NCI-H1105 treated with DMSO at 0.1 percent for 48 hours (cell line): ENCODE results near the gene SLC26A8.
"Not testable (repeated sequence)": the region's sequence is repeated elsewhere in the genome, so short reads cannot be mapped to it uniquely, and the experiment has no call there.

ENCODE experiments used
- DNase-seq: peaks from one replicate; lab custom pipeline; 2025; lab: John Stamatoyannopoulos, UW

Gene SLC26A8

GRCh38 chr6:36015666-36016065 is 8.8 kb downstream of the SLC26A8 start:
- DNase-seq: no peak

DNA sequence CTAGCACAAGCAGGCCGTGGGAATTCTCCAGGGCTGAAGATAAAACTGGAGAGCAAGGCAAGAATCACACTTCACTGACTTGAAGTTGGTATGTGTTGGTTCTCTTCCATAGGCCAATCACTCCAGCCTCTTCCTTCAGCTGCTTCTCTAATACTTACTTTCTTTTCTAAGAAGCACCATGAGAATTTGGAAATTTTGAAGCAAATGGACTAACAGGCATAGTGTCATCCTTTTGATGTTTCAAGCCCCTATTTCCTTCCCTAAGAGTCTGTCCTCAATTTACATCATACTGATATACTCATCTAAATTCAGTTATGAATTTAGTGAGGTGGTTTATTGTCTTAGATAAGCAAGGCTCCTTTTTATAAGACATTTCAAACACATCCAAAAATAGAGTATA is 24.0 kb downstream of the SLC26A8 start:
- DNase-seq: no peak

DNA sequence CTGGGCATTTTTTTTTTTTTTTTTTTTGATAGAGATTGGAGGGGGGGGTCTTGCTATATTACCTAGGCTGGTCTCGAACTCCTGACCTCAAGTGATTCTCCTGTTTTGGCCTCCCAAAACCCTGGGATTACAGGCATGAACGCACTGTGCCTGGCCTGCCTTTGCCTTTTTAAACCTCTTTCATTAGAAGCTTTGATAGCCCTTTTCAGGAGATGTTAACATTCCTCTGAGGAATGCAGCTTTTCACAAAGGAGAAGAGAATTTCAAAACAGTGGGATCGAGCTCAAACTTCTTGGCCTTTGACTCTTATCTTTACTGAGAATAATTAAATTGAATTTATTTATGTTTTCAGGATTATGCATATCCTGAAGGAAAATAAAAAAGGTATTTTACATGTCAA is 31.3 kb downstream of the SLC26A8 start:
- no peak for DNase-seq

DNA sequence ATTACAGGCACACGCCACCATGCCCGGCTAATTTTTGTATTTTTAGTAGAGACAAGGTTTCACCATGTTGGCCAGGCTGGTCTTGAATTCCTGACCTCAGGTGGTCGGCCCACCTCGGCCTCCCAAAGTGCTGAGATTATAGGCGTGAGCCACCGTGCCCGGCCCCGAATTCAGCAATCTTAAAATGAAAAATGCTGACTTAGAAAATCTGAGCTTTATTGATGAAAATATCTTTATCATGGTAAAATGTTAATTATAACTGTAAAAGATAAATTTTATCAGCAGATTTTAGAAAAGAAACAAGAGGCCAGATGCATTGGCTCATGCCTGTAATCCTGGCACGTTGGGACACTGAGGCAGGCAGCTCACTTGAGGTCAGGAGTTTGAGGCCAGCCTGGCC is 36.4 kb downstream of the SLC26A8 start:
- DNase-seq: not testable (repeated sequence)

GRCh38 chr6:35984701-35985100 is 39.7 kb downstream of the SLC26A8 start:
- no peak for DNase-seq

DNA sequence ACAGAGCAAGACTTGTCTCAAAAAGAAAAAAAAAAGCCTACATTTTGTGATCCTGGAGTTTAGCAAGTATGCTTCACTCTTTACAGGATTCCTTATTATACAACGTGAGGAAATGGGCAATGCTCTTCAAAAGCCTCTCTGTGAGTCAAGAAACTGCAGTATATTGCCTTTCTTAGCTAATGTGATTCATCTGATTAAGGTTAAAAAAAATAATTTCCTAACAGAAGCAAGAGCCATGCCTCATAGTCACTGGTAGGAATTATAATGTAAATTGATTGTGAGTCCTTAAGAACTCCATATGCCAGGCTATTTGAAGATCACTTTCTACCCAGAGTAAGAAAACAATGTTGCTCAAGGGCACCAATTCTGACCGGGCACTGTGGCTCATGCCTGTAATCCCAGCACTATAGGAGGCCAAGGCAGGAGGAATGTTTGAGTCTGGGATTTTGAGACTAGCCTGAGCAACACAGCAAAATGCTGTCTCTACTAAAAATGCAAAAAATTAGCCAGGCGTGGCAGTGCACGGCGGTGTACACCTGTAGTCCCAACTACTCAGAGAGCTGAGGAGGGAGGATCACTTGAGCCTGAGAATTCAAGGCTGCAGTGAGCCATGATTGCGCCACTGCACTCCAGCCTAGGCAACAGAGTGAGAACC is 43.3 kb downstream of the SLC26A8 start:
- no peak for DNase-seq

DNA sequence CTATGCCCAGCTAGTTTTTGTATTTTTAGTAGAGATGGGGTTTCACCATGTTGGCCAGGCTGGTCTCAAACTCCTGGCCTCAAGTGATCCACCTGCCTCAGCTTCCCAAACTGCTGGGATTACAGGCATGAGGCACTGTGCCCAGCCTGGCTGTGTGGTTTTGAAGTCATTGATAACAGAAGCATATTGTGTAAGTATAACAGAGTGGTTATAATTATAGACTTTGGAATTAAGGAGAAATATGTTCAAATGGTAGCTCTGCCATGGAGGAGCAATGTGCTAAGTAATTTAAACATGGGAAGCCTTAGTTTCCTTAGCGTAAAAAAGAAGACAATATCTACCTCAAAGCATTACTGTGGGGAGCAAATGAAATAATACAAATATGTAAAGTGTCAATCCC is 44.3 kb downstream of the SLC26A8 start:
- DNase-seq: not testable (repeated sequence)

GRCh38 chr6:35977308-35977707 is 47.1 kb downstream of the SLC26A8 start:
- peak; percentile 12 for DNase-seq

- DNase-seq: no peak
Measured at GRCh38 chr6:35973670-35974222, 50.7 kb downstream of the SLC26A8 start.

DNA sequence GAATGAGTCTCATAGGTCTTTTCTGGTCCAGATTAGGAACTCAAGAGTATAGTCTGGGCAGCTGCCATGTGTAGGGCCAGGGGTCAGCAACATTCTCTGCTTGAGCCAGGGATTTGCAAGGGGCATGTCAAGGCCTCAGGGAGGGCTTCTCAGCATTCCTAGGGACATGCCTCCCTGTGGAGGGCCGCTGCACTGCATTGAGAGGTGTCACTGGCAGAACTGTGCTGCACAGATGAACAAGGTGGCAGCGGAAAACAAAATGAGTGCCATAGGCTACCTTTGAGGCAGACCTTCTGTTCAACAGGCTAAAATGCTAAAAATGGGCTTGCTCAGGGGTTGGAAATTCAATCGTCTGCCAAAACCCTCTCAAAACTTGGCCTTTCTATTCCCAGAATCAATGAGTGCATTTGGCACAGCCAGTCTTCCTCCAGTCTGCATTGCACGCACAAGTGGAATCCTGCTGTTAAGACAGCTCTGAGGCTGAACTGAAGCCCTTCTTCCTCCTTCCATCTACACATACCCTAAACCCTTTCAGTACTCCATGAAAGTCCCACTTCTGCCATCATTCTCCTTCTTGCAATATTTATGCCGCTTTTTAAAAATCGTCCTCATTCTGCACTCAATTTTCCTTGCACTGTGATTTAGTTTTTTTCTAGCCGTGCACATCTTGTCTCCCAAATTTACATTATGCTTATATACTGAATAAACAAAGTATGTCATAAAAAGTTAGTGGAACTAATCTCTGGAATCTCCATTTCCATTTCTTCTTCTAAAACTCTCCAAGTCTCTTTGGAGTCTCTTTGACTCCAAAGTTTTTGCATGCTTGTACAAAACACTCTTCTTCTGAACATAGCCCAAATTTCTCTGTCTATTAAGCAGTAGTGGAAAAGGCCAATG is 51.7 kb downstream of the SLC26A8 start:
- no peak for DNase-seq

DNA sequence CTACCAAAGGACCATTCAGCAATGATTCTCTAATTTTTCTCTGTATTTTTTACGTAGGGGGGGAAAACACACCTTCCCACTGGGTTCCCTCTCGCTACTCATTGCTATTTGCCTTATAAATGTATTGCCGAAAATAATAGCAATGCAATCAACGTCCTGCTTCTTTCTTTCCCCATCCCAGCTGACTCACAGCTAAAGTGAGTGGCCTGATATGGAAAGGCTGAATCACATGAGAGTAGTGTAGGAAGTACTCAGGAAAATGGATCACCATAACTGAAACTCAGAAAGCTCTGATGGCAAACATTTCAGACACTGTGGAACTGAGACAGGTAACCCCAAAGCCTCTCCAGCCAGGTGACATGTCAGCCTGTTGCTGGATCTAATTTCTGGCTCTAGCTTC is 54.3 kb downstream of the SLC26A8 start:
- DNase-seq: no peak

- no peak for DNase-seq
Measured at GRCh38 chr6:35969646-35970045, 54.8 kb downstream of the SLC26A8 start.

DNA sequence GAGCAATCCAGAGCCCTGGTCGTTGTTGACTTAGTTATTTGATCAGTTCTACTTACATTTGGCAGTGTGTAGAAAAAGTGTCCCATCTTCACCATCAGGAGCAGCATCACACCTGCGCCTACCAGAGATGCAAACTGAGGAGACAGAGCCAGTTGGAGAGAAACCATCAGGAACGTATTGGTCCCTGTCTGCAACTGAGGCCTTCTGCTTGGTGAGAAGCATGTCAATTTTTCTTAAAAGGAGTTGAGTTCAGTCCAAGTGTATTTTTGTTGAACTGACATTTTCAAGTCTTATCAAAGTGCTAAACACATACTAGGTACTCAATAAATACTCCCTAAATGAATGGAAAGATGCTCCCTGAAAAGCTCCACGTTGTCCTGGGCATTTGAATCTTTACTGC is 55.6 kb downstream of the SLC26A8 start:
- DNase-seq: no peak

- no peak for DNase-seq
Measured at GRCh38 chr6:35967076-35967774, 57.2 kb downstream of the SLC26A8 start.

- DNase-seq: no peak
Measured at GRCh38 chr6:35962779-35963560, 61.5 kb downstream of the SLC26A8 start.

GRCh38 chr6:35960187-35960586 is 64.3 kb downstream of the SLC26A8 start:
- no peak for DNase-seq

GRCh38 chr6:35955970-35956369 is 68.5 kb downstream of the SLC26A8 start:
- DNase-seq: no peak

DNA sequence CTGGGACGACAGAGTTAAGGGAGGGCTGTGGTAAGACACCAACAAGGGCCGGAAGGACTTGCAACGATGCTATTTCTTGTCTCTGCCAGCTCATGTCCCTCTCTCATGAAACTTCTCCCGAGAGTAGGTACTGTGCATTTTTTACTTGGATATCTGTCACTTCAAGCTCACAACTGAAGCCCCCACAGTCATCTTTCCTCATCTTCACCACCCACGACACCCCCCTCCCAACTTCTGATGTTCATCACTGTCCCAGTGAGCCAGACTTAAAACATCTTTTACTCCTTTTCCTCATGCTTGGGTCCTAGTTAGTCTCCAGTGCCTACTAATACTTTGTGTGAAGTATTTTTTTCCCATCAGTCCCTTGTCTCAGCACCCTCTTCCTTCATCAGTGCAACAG is 68.9 kb downstream of the SLC26A8 start:
- no peak for DNase-seq

DNA sequence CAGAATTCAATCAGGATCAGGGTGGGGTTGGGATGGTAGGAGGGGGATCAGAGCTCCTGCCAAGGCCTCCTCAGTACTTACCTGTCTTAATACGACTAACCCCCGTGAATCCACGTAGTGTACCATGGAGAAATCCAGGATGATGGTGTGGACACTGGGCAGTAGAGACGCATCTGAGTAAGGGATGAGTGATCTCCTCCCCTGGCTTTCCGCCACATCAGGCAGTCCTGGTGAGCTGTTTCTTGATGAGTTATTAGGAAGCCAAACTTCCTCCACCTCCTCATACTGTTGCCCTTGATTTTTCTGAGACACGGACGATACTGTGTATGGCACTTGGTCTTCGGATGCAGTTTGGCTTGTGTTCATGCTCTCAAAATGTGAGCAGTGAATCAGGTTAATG is 69.4 kb downstream of the SLC26A8 start:
- DNase-seq: no peak

GRCh38 chr6:35954333-35954732 is 70.1 kb downstream of the SLC26A8 start:
- no peak for DNase-seq

GRCh38 chr6:35948725-35949124 is 75.7 kb downstream of the SLC26A8 start:
- DNase-seq: no peak

GRCh38 chr6:35945650-35946025 is 78.8 kb downstream of the SLC26A8 start:
- DNase-seq: no peak
